Suppressor macrophage treated with lipopolysaccharide for 1 hour (primary cell): ENCODE results near the gene FKBP2.

Source experiments
- DNase-seq, 3 donors: peaks; one replicate each; pipeline ENCODE4 v3.0.0-alpha.2; 2020 to 2022

Gene FKBP2

GRCh38 chr11:64265176-64266160 lies 24.6 kb downstream of the FKBP2 start:
- no peak for DNase-seq

GRCh38 chr11:64266339-64266738 lies 25.4 kb downstream of the FKBP2 start:
- no peak for DNase-seq

GRCh38 chr11:64267207-64267945 lies 26.5 kb downstream of the FKBP2 start:
- no peak for DNase-seq

DNA sequence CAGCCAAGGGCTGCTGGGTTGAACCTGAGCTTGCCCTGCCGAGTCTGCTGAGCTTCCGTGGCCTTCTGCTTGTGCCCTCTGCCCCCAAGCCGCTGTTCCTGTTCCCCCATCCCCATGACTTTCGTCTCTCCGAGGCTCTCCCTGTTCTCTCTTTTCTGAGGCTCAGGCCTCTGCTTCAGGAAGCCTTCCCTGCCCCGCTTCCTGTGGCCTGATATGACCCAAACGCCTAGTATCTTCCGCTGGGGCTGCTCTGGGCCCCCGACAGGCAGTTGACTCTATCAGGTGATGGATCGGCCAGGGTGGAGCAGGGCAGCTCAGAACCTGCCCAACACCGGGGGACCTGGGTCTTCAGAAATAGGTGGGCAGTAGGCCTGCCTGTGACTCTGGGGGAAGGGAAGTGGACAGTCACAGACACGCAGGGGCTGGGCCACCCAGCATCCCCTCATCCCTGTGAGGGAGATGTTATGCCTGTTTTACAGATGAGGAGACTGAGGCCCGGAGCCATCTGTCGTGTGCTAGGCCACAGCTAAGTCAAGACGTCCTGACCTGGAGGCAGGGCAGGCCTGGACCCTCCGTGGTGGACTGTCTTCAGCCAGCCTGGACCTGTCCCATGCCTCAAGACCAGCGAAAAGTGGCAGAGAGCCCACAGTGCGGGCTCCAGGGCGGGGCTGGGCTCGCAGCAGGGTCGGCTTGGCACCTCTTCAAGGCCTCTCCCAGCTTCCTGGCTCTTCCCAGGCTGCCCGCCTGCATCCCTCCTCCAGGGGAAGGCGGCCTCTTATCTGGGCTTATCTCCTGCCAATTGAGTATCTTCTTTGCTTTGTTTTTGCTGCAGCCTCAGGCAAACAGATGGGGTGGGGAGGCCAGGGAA lies 27.4 kb downstream of the FKBP2 start:
- DNase-seq, result peak in 2 of 3 donors; percentile 42 to 47

GRCh38 chr11:64268893-64269539 lies 28.1 kb downstream of the FKBP2 start:
- peak; percentile 47 to 56 (median 53) for DNase-seq

DNA sequence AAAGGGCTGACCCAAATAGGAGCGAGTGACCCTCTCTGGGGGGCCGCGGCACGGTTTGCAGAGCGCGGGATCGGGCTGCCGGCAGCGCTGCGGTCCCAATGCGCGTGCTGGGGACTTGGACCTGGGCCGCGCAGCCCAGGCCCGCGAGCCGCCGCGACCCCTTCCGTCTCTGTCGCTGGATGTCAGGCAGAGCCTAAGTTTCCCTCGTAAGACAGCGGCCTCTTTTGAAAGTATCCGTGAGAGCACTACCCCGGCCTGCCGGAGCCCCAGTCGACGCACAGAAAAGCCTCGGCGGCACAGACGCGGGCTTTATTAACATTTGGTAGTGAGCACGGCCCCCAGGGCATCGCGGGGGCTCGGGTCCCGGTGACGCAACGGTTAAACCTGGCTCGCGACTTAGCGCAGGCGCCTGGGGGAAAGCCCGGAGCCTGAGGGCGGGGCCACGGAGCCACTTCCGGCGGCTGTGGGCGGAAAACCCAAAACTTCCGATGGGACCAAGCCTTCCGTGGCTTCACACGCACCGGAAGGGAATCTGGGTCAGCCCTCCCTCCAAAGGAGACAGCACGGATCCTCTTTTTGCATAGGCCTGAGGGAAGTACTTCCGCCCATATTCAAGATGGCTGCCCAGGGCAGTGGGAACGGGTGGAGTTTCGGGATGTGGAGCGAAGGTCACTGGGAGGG lies 28.8 kb downstream of the FKBP2 start:
- peak; percentile 98 to 100 (median 99) for DNase-seq

DNA sequence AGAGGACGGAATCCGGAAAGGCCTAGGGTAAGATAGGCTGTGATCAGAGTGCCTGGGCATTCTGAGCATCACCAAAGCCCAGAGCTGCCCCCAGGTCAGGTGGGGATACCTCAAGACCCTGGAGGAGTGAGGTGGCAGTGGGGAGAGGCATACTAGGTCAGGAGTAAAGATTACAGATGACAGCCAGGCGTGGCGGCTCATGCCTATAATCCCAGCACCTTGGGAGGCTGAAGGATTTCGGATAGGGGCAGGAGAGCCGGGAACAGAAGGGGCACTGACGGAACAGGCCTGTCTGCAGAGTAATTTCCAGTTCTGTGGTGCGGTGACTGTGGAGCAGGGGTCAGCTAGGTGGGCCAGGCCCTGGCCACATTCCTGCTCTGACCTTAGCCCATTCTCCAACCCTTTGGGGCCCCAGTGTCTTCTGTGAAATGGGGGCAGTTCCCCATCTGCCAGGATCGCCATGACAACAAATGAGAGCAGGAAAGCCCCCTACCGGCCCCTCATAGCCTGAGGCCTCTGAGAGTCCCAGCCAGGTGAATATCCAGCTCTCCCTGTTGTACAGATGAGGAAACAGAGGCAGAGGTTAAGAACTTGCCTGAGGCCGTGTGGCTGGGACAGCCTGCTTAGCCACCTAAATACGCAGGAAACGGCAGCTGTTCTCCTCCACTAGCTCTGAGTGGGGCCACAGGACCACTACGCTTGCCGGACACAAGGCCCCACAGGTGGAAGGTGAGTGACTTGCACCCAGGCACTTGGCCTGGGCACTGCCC lies 34.3 kb downstream of the FKBP2 start:
- no peak for DNase-seq

GRCh38 chr11:64275841-64276240 lies 34.9 kb downstream of the FKBP2 start:
- DNase-seq, result no peak

GRCh38 chr11:64276653-64277431 lies 35.9 kb downstream of the FKBP2 start:
- DNase-seq, result peak in 2 of 3 donors; percentile 39 to 73

GRCh38 chr11:64278576-64279190 lies 37.8 kb downstream of the FKBP2 start:
- no peak for DNase-seq

- DNase-seq, result no peak
Observed at GRCh38 chr11:64281957-64282770, 41.3 kb downstream of the FKBP2 start.

- no peak for DNase-seq
Observed at GRCh38 chr11:64283092-64283491, 42.2 kb downstream of the FKBP2 start.

DNA sequence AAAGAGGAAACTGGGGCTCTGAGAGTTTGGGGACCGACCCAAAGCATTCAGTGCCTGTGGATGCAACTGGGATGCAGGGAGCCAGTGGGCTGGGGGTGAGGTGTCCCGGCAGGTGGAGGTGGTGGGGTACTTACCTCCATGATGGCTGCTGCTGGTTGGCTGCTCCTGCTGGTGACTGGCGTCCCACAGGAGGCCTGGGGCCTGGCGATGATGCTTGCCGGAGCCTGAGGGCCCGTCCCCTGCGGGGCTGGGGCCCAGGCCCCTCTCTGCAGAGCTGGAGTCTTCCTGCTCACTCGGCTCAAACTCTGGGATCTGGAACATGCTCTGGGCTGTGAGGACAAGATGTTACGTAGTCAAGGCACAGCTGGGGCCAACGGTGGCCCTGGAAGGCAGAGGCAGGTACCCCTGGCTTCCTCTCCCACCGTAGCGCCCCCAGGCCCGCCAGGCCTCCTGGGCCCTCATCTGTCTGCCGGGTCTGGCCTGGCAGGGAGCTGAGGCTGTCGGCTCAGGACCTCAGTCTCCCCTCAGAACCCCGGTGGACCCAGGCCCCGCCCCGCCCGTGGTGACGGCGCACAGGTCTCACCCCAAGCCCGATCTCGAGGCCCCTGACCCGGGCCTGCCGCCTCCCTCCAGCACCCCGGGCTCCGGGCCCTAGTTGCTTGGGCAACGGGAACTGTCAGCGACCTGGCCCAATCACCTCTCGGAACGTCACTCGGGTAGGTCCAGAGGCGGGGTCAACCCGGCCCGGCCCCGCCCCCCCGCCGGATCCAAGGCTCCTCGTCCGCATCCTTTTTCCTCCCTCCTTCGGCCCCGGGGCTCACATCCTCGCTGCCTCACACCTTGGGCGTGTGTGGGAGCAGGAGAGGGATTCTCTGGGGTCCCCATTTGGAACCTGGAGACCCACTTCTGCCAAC lies 43.4 kb downstream of the FKBP2 start, which contains the start of gene BAD:
TSS of gene BAD (minus strand) at position 618 of the 914 bp plus-strand sequence. CDS start at position 321, 297 bp downstream.
- peak; percentile 93 to 98 (median 96) for DNase-seq

GRCh38 chr11:64284962-64285884 lies 44.3 kb downstream of the FKBP2 start, which contains the start of gene GPR137:
Gene GPR137, plus strand, starts transcription at chr11:64285848. Its CDS starts 677 bp downstream, at chr11:64286525.
- DNase-seq, result peak; percentile 87 to 96 (median 90)

DNA sequence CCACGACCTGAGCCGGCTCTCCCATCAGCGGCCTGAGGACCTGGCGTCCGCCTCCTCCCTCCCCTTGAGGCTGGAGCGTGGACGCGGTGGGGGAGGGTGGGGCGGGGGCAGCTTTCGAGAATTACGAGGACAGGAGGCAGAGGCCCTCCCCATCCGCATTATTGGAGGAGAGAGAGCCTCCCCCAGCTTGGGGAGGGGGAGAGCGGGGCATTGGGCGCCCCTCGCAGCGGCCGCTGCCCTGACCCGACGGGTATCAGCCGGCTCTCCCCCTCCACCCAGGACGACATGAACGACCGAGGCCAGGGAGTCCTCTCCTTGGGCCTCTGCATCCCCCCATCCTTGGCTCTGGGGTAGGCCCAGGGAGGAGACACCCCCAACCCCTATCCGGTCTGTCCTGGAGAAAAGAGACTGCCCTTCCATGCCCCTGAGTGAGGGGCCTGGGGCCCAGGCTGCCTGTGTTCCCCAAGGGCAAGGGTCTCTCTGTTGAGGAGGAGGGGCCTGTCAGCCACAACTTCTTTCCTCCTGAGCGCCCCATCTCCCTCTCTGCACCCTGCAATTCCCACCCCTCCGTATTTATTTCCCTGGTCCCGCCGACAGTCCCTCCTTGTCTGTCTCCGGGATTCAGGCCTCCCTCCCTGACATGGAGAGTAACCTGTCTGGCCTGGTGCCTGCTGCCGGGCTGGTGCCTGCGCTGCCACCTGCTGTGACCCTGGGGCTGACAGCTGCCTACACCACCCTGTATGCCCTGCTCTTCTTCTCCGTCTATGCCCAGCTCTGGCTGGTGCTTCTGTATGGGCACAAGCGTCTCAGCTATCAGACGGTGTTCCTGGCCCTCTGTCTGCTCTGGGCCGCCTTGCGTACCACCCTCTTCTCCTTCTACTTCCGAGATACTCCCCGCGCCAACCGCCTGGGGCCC lies 45.2 kb downstream of the FKBP2 start:
- DNase-seq, result no peak
